Thyroid gland (tissue), 4 donors: Measurements from ENCODE around the gene TCERG1L. TPM values are rescaled to one million over a fixed set of nuclear protein-coding genes. Genes with fewer than 3 reads are reported as not detected.

Source experiments
- DNase-seq, 2 donors: peaks; one replicate each; pipeline ENCODE4 v3.0.0-alpha.2; 2019
- H3K27ac ChIP-seq, 3 donors: fragments of 200-600 bp; sonication (generic); 1 replicate in 2 of 3; 2 replicates in 1 of 3; pipeline ENCODE4 v1.5.1; 2016 to 2019; ENCODE audit warnings: mild to moderate bottlenecking in 1 of 3, moderate library complexity in 1 of 3
- H3K27me3 ChIP-seq: fragments of 200-600 bp; sonication (generic); one replicate; pipeline ENCODE4 v1.5.1; 2019
- H3K36me3 ChIP-seq, 2 donors: fragments of 200-600 bp; sonication (generic); one replicate each; pipeline ENCODE4 v1.5.1; 2016 to 2019
- H3K4me1 ChIP-seq, 2 donors: fragments of 200-600 bp; sonication (generic); one replicate each; pipeline ENCODE4 v1.5.1; 2017 to 2019
- H3K4me3 ChIP-seq, 3 donors: fragments of 200-600 bp; sonication (generic); replicated peaks in 1 of 3; 1 replicate in 2 of 3; 2 replicates in 1 of 3; pipeline ENCODE4 v1.5.1; 2016; ENCODE audit warnings: mild to moderate bottlenecking in 1 of 3
- H3K9me3 ChIP-seq: fragments of 200-600 bp; sonication (generic); one replicate; pipeline ENCODE4 v1.5.1; 2017
- CTCF ChIP-seq, 6 experiments: fragments of 200-600 bp in 3 of 6; fragments of 450-650 bp in 3 of 6; sonication (generic) in 3 of 6; IDR thresholded peaks; one replicate each; pipeline ENCODE4 v1.5.1; 2016 to 2019; ENCODE audit warnings: antibody characterized with exemption in 6 of 6, mild to moderate bottlenecking in 2 of 6, inconsistent platforms in 1 of 6, moderate library complexity in 1 of 6
- POLR2A ChIP-seq, 2 donors: fragments of 450-650 bp; IDR thresholded peaks; one replicate each; pipeline ENCODE4 v1.6.1; 2017; ENCODE audit warnings: antibody characterized with exemption in 2 of 2, mild to moderate bottlenecking in 2 of 2, moderate library complexity in 1 of 2
- WGBS, 2 donors: methylation state at CpG; one replicate each; pipeline ENCODE4 v1.1.5; 2017; 5-methylcytosine and 5-hydroxymethylcytosine counted together
- intact Hi-C: fragments of 100-400 bp; cut with DNase I; formaldehyde crosslinking; loops from one replicate; pipeline ENCODE4 v1.15.1; 2023
- total RNA-seq, 4 donors: library from RNA; depleted of rRNA; stranded (reverse); fragments of >200 nt; gene quantifications; one replicate each; pipeline ENCODE4 v1.2.3, GENCODE V29; 2016

TCERG1L gene
- total RNA-seq, 4 donors from 2014 or later = 4.3 to 23.6 (median 8.2) TPM

DNA sequence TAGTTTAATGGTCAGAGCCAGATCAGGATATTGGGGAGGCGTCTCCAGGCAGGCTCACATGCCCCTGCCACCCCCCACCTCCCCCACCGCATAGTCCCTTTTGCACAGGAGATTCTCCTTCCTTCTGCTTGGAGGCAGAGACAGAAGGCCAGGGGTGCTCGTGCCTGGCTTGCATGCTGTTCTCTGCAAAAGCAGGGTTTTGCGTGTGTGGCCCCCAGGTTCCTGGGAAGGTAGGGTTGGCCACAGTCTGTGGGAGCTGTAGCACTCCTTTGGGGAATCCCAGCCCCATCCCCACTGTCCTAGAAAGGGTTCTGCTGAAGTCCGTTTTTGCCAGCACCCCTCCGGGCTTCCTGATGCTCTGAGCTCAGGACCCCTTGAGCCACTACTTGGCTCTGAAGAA lies 1.9 kb upstream of the TCERG1L start:
- no peaks in the 10 kb centered on the region for H3K27me3 ChIP-seq
- no peaks in the 10 kb centered on the region for H3K36me3 ChIP-seq
- no peak for DNase-seq
- 75 to 84% methylated on average over 6 of the region's 6 CpGs for WGBS, 2 donors
- H3K27ac ChIP-seq = no peak overlapping the region
- TF ChIP-seq CTCF (IDR thresholded peaks at IDR 0.05) (no peak), POLR2A (IDR thresholded peaks at IDR 0.05) (no peak)
- peaks cover 4 to 9% of the 10 kb centered on the region in 2 donors for H3K4me1 ChIP-seq
- no peaks in the 10 kb centered on the region for H3K9me3 ChIP-seq
- intact Hi-C loops = loop anchor here (10.0 kb wide), 1 partner anchor 179 kb away; no protein-coding TSS in a partner anchor
- H3K4me3 ChIP-seq = no peak overlapping the region

GRCh38 chr10:131312478-131312836 lies 936 bp upstream of the TCERG1L start:
- H3K27me3 ChIP-seq = no peaks in the 10 kb centered on the region
- H3K27ac ChIP-seq = peak overlapping the region in 2 of 3 donors; percentile 46 to 84
- no peaks in the 10 kb centered on the region for H3K9me3 ChIP-seq
- TF ChIP-seq CTCF (IDR thresholded peaks at IDR 0.05) = peak; percentile 37 to 76 (median 62)
- peak in 1 of 2 donors; percentile 15 for TF ChIP-seq POLR2A (IDR thresholded peaks at IDR 0.05)
- intact Hi-C loops = loop anchor here (10.0 kb wide), 1 partner anchor 178 kb away; no protein-coding TSS in a partner anchor
- H3K36me3 ChIP-seq = no peaks in the 10 kb centered on the region
- peaks cover 4 to 9% of the 10 kb centered on the region in 2 donors for H3K4me1 ChIP-seq
- H3K4me3 ChIP-seq = peak overlapping the region in 1 of 3 donors; percentile 54
- WGBS, 2 donors = 6 to 9% methylated on average over 7 to 9 of the region's 32 CpGs
- peak; percentile 51 to 53 for DNase-seq

DNA sequence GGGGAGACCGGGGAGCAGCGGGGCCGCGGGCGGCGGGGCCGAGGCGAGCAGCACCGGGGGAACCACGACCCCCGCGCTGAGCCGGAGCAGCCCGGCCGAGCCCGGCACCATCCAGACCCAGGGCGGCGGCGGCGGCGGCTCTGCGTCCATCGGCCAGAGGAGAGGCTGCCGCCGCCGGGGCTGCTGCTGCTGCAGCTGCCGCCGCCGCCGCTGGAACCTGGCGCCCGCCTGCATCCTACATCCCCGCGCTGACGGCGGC lies 190 bp downstream of the TCERG1L start:
- TF ChIP-seq POLR2A (IDR thresholded peaks at IDR 0.05) = no peak
- TF ChIP-seq CTCF (IDR thresholded peaks at IDR 0.05) = no peak
- intact Hi-C loops = loop anchor here (10.0 kb wide), 1 partner anchor 177 kb away; no protein-coding TSS in a partner anchor
- no peaks in the 10 kb centered on the region for H3K36me3 ChIP-seq
- no peaks in the 10 kb centered on the region for H3K9me3 ChIP-seq
- WGBS, 2 donors = no CpG with 5 or more reads among the region's 36 CpGs
- H3K27me3 ChIP-seq = no peaks in the 10 kb centered on the region
- H3K4me1 ChIP-seq = peaks cover 4 to 9% of the 10 kb centered on the region in 2 donors
- peak overlapping the region in 1 of 3 donors; percentile 50 for H3K4me3 ChIP-seq
- peak overlapping the region in 1 of 3 donors; percentile 63 for H3K27ac ChIP-seq
- DNase-seq = no peak

GRCh38 chr10:131310551-131311401 lies 745 bp downstream of the TCERG1L start:
- Histone ChIP-seq H3K27me3 (no peaks in the 10 kb centered on the region), H3K27ac (peak overlapping the region in 1 of 3 donors; percentile 63)

More at GRCh38 chr10:131310551-131311401, 745 bp downstream of the TCERG1L start:
- H3K4me1 ChIP-seq = peaks cover 4 to 9% of the 10 kb centered on the region in 2 donors
- no peaks in the 10 kb centered on the region for H3K36me3 ChIP-seq
- peak; percentile 44 to 54 for DNase-seq
- WGBS, 2 donors = 2 to 3% methylated on average over 18 to 35 of the region's 76 CpGs
- peak overlapping the region; percentile 25 to 50 (median 29) for H3K4me3 ChIP-seq
- no peaks in the 10 kb centered on the region for H3K9me3 ChIP-seq
- no peak for TF ChIP-seq CTCF (IDR thresholded peaks at IDR 0.05)
- intact Hi-C loops = loop anchor here (10.0 kb wide), 1 partner anchor 176 kb away; no protein-coding TSS in a partner anchor
